GM23248 (cell line): Measurements from ENCODE around the gene KRT36.

Source experiments
- EZH2 ChIP-seq: fragments of 200-600 bp; sonication (generic); IDR thresholded peaks from 2 replicates; pipeline ENCODE4 v1.6.1; 2018; ENCODE audit warnings: antibody characterized with exemption, mild to moderate bottlenecking; ENCODE audit not compliant: insufficient read depth, poor library complexity, severe bottlenecking
- EZH2phosphoT487 ChIP-seq: fragments of 200-600 bp; sonication (generic); IDR thresholded peaks from 2 replicates; pipeline ENCODE4 v1.6.1; 2018; ENCODE audit warnings: antibody characterized with exemption, moderate library complexity, mild to moderate bottlenecking, low read depth; ENCODE audit not compliant: insufficient read depth

DNA sequence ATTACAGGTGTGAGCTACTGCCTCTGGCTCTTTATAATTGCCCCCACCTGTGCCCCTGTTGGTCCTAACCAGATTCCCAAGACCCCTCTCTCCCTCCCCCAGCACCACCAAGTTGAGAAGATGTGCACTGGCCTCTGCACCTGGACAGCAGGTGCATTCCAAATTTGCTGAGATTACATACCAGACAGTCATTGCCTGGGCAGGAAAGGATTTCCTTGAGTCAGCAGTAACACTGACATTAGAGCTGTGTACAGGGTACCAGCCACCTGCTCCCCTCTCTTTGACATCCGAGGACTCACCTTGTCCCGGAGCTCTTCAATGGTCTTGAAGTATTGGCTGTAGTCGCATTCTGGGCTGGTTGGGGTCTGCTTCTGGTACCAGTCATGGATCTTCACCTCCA is 28.3 kb upstream of the KRT36 start:
- TF ChIP-seq EZH2 (no peak), EZH2phosphoT487 (no peak)
